Motor neuron (in vitro differentiated cells): ENCODE results near the gene NTHL1. TPM values are rescaled to one million over a fixed set of nuclear protein-coding genes. Genes with fewer than 3 reads are reported as not detected.

Experiments
- ATAC-seq, 8 experiments: fragments of 200-7000 bp; cut with Tn5 transposase; replicated peaks in 6 of 8; 2 replicates each; pipeline ENCODE4 v1.8.0; 2021; ENCODE audit warnings: mild to moderate bottlenecking in 8 of 8, moderate library complexity in 8 of 8
- H3K27ac ChIP-seq, 2 donors: fragments of 250-450 bp; sonication (Bioruptor Pico); 2 replicates each; pipeline ENCODE4 v1.9.0; 2021; ENCODE audit warnings: antibody characterized with exemption in 2 of 2, mild to moderate bottlenecking in 2 of 2, moderate library complexity in 1 of 2
- H3K4me1 ChIP-seq, 2 donors: fragments of 250-450 bp; sonication (Bioruptor Pico); replicated peaks in 1 of 2; 2 replicates each; pipeline ENCODE4 v1.6.1; 2021; ENCODE audit warnings: antibody characterized with exemption in 2 of 2, mild to moderate bottlenecking in 2 of 2, moderate library complexity in 1 of 2
- H3K4me3 ChIP-seq, 5 donors: fragments of 250-450 bp; sonication (Bioruptor Pico); 2 replicates each; pipeline ENCODE4 v1.9.0; 2021; ENCODE audit warnings: antibody characterized with exemption in 5 of 5, mild to moderate bottlenecking in 5 of 5, moderate library complexity in 4 of 5
- WGBS, 10 experiments: fragments of 450-650 bp; shearing (Covaris generic); methylation state at CpG; one replicate each; pipeline ENCODE4 v1.0.0; 2022; 5-methylcytosine and 5-hydroxymethylcytosine counted together
- in situ Hi-C, 9 experiments: fragments of 400-800 bp; cut with MboI; loops; one replicate each; pipeline ENCODE4 v1.15.0; 2021; ENCODE audit warnings: low sequenced_read_pairs in 9 of 9, low pct_unique_long_range_greater_than_20kb in 2 of 9; ENCODE audit not compliant: unreplicated experiment in 9 of 9
- total RNA-seq, 8 experiments: library from RNA; unstranded; fragments of 300-600 nt; gene quantifications; 2 replicates each; pipeline versions ENCODE4 v1.2.3 to v1.2.4, GENCODE V29; 2022

The NTHL1 gene
- total RNA-seq, 8 experiments from 2014 or later = 13.0 to 28.3 (median 18.8) TPM

DNA sequence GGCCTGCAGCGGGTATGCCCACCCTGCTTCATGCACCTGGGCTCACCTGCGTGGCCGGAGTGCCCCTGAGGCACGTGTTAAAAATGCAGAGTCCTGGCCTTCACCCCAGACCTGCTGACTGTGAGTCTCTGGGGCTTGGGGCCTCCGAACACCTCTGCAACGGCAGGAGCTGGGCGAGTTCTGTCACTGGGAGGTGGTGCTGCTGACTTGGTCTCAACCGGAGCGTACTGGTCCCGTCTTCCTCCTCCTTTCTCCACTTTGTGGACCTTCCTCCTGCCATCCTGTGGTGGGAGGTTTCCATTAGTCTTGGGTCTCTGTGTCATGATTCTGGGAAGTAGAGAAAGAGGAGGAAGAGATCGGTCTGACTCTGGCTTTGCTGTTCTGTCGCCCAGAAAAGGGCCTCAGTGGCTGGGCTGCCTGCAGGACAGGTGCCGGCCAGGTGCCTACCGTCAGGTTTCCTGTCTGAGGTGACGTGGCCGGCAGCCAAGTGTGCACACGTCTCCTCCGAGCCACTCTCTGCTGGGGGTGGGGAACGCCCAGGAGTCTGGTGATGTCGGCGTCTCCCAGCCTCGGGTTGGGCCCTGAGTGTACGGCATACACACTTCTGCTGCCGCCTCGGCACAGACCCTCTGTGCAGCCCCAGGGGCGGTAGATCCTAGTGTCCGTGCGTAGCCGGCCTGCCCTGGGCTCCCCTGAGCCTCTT is 7.1 kb upstream of the NTHL1 start:
- 80 to 100% (median 95%) methylated on average over 1 to 4 of the region's 29 CpGs; no CpG with 5 or more reads in 6 of the 10 experiments for WGBS, 10 experiments
- peaks cover 0 to 7% of the 10 kb centered on the region in 2 donors for H3K4me1 ChIP-seq
- H3K27ac ChIP-seq = no peak overlapping the region
- ATAC-seq = no peak
- in situ Hi-C loops = no loop called here
- no peak overlapping the region for H3K4me3 ChIP-seq

GRCh38 chr16:2053897-2054296 is 6.3 kb upstream of the NTHL1 start:
- peaks cover 2 to 10% of the 10 kb centered on the region in 2 donors for H3K4me1 ChIP-seq
- no peak for ATAC-seq
- WGBS, 10 experiments = 83 to 100% (median 98%) methylated on average over 1 to 9 of the region's 17 CpGs; no CpG with 5 or more reads in 6 of the 10 experiments
- H3K27ac ChIP-seq = no peak overlapping the region
- H3K4me3 ChIP-seq = no peak overlapping the region
- in situ Hi-C loops = no loop called here

- H3K4me1 ChIP-seq = peaks cover 6 to 8% of the 10 kb centered on the region in 2 donors
- H3K4me3 ChIP-seq = no peak overlapping the region
- 72 to 100% (median 97%) methylated on average over 1 to 8 of the region's 21 CpGs; no CpG with 5 or more reads in 5 of the 10 experiments for WGBS, 10 experiments
- no peak overlapping the region for H3K27ac ChIP-seq
- peak in 1 of 8 experiments; percentile 8 for ATAC-seq
- in situ Hi-C loops = no loop called here
Measured at GRCh38 chr16:2053211-2053610, 5.6 kb upstream of the NTHL1 start.

DNA sequence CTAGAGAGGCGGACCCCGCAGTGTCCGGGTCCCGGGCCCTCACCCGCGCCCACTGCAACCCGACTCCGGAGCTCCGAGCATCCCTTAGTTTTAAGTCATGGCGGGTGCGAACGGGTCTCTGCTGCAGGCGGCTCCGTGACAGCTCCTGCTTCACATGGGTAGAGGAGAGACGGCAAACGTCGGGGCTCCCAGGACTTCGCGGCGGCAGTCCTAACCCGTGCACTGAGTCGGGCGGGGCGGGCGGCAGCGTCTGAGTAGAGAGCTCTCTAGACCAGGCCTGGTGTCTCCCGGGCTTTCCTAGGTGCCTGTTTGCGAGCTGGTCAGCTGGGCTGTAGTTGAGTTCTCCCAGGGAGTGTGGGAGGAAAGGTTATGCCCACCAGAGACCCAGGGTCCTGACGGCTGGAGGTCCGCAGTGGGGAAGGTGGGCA is 496 bp upstream of the NTHL1 start:
- Histone ChIP-seq H3K4me3 (peak overlapping the region; percentile 72 to 93 (median 77)), H3K4me1 (peaks cover 8 to 11% of the 10 kb centered on the region in 2 donors), H3K27ac (peak overlapping the region; percentile 22 to 43)
- peak in 3 of 8 experiments; percentile 39 to 47 (median 47) for ATAC-seq
- 0 to 4% (median 0%) methylated on average over 1 to 8 of the region's 30 CpGs; no CpG with 5 or more reads in 6 of the 10 experiments for WGBS, 10 experiments
- in situ Hi-C loops = loop anchor here in 1 of 9 experiments (25.0 kb wide), 1 partner anchor 89 kb away; the partner anchor contains the start of genes PKD1 and RAB26

DNA sequence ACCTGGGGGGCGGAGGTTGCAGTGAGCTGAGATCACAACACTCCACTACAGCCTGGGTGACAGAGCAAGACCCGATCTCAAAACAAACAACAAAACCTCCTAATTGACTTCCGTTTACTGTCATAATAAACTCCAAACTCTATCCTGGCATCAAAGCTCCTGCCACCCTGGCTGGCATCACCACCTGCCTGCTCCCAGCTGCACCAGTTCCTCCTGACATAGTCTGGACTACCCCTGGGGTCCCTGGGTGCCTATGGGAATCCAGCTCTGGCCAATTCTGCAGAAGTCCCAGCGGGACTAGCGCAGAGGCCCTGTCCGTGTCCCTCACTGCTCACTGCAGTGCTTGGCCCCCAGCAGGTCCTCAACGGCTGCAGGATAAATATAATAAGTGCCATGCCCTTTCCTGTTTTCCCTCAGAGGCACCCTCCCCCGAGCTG is 723 bp downstream of the NTHL1 start:
- Histone ChIP-seq H3K27ac (no peak overlapping the region), H3K4me3 (peak overlapping the region; percentile 72 to 93 (median 77)), H3K4me1 (peaks cover 11 to 13% of the 10 kb centered on the region in 2 donors)
- in situ Hi-C loops = loop anchor here in 1 of 9 experiments (25.0 kb wide), 1 partner anchor 90 kb away; the partner anchor contains the start of genes PKD1 and RAB26
- 0 to 80% (median 10%) methylated on average over 1 to 5 of the region's 8 CpGs; no CpG with 5 or more reads in 5 of the 10 experiments for WGBS, 10 experiments
- no peak for ATAC-seq

DNA sequence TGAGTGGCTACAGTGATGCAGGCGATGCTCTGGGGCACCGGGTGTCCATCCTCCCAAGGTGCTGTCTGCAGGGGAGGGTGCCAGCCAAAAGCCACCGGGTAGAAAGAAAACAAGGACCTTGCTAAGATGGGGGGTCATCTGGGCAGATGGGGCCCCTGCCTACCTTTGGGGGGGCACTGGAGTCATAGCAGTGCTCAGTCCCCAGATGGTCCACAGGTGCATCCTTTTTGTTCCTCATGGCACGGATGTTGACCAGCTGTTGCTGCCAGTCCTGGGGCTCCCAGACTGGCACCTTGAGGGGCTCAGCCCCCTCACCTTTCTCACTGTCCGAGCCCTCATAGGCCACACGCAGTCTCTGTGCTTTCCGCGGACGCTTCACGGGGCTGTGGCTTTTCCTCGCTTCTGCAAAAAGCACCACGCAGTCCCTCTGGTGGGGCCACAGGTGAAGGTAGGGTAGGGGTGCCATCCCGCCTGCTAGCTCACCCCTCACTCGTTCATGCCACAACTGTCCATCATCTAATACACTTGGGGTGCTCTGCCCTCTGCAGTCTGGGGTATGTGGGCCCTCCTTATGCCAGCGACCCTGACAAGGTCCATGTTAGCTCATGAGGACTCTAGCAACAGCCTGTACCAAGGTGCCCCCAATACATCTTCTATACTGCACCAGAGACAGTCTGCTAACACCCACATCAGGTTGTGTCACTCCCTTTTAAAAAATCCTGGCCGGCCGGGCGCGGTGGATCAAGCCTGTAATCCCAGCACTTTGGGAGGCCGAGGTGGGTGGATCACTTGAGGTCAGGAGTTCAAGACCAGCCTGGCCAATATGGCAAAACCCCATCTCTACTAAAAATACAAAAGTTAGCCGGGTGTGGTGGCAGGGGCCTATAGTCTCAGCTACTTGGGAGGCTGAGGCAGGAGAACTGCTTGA is 1.4 kb downstream of the NTHL1 start:
- ATAC-seq = no peak
- WGBS, 10 experiments = 0 to 100% (median 95%) methylated on average over 1 to 8 of the region's 21 CpGs; no CpG with 5 or more reads in 5 of the 10 experiments
- Histone ChIP-seq H3K27ac (no peak overlapping the region), H3K4me3 (peak overlapping the region in 1 of 5 donors; percentile 72), H3K4me1 (peaks cover 11 to 13% of the 10 kb centered on the region in 2 donors)
- in situ Hi-C loops = loop anchor here in 1 of 9 experiments (25.0 kb wide), 1 partner anchor 91 kb away; the partner anchor contains the start of genes PKD1 and RAB26

- Histone ChIP-seq H3K4me1 (peaks cover 19 to 24% of the 10 kb centered on the region in 2 donors), H3K4me3 (no peak overlapping the region), H3K27ac (no peak overlapping the region)
- in situ Hi-C loops = loop anchor here in 1 of 9 experiments (25.0 kb wide), 1 partner anchor 93 kb away; the partner anchor contains the start of genes PKD1 and RAB26
- 97% methylated on average over 6 of the region's 22 CpGs; no CpG with 5 or more reads in 9 of the 10 experiments for WGBS, 10 experiments
- no peak for ATAC-seq
Measured at GRCh38 chr16:2044541-2044940, 3.1 kb downstream of the NTHL1 start.

DNA sequence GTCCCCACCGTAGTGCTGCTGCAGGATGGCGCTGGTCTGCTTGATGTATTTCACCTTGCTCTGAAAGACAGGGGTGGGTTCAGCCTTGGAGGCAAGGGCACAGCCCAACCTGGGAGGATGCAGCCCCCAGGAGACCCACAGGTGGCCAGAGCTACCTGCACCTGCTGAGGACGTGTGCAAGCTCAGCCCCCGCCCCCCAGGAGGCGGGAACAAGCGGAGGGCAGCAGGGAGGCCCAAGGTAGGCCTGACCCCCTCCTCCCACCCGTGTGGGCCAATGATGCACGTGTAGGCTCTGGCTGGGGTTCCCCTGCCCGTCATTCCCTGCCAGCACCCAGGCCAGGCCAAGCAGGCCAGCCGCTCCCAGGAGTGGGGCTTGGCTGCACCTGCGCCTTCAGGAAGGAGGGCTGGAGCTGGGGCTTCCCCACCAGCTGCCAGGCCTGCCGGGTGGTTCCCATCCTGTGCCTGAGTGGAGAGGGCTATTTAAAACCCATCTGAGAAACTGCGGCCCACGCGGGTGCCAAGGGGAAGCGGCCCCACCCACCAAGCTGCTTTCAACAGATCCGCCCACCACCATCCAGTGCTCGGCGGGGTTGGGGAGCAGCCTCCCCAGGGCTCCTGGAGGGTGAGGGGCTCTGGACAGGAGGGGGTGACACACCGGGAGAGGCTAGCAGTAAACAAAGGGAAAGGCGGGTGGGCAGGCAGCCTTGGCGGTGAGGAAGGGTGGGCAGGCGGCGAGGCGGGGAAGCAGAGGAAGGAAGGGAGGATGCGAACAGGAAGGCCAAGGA is 3.8 kb downstream of the NTHL1 start:
- 80 to 100% methylated on average over 1 to 3 of the region's 26 CpGs; no CpG with 5 or more reads in 8 of the 10 experiments for WGBS, 10 experiments
- Histone ChIP-seq H3K4me3 (no peak overlapping the region), H3K4me1 (peaks cover 23 to 28% of the 10 kb centered on the region in 2 donors), H3K27ac (no peak overlapping the region)
- no peak for ATAC-seq
- in situ Hi-C loops = loop anchor here in 1 of 9 experiments (25.0 kb wide), 1 partner anchor 93 kb away; the partner anchor contains the start of genes PKD1 and RAB26

GRCh38 chr16:2042986-2043666 is 4.5 kb downstream of the NTHL1 start:
- in situ Hi-C loops = loop anchor here in 1 of 9 experiments (25.0 kb wide), 1 partner anchor 94 kb away; the partner anchor contains the start of genes PKD1 and RAB26
- Histone ChIP-seq H3K27ac (no peak overlapping the region), H3K4me1 (peaks cover 24 to 27% of the 10 kb centered on the region in 2 donors), H3K4me3 (no peak overlapping the region)
- WGBS, 10 experiments = 80 to 100% (median 91%) methylated on average over 1 to 6 of the region's 11 CpGs; no CpG with 5 or more reads in 6 of the 10 experiments
- ATAC-seq = no peak

GRCh38 chr16:2042171-2042985 is 5.3 kb downstream of the NTHL1 start:
- H3K4me1 ChIP-seq = peaks cover 24 to 27% of the 10 kb centered on the region in 2 donors
- no peak overlapping the region for H3K27ac ChIP-seq
- in situ Hi-C loops = loop anchor here in 1 of 9 experiments (25.0 kb wide), 1 partner anchor 95 kb away; the partner anchor contains the start of genes PKD1 and RAB26
- no peak for ATAC-seq
- 80 to 100% methylated on average over 1 to 2 of the region's 22 CpGs; no CpG with 5 or more reads in 8 of the 10 experiments for WGBS, 10 experiments
- no peak overlapping the region for H3K4me3 ChIP-seq
